K562 (cell line): Measurements from ENCODE around the gene DNAJB14. TPM values are rescaled to one million over a fixed set of nuclear protein-coding genes. Genes with fewer than 3 reads are reported as not detected.

ENCODE experiments used
- ATF3 ChIP-seq, 2 experiments: fragments of 450-650 bp in 1 of 2; sonication (generic) in 1 of 2; formaldehyde crosslinking in 1 of 2; IDR thresholded peaks in 1 of 2; conservative IDR thresholded peaks in 1 of 2; 2 replicates each; pipeline versions ENCODE4 v1.6.1 to v1.8.1; 2016 to 2023; ENCODE audit warnings: mild to moderate bottlenecking in 2 of 2, moderate library complexity in 2 of 2, inconsistent platforms in 1 of 2, missing genetic modification reagents in 1 of 2
- ETV1 ChIP-seq: fragments of 450-650 bp; conservative IDR thresholded peaks from 2 replicates; pipeline ENCODE4 v1.6.1; 2016; ENCODE audit warnings: missing genetic modification characterization, control low read depth, low read depth, missing compliant biosample characterization
- MGA ChIP-seq: fragments of 450-650 bp; IDR thresholded peaks from 2 replicates; pipeline ENCODE4 v1.6.1; 2016; ENCODE audit warnings: mild to moderate bottlenecking, moderate library complexity
- REST ChIP-seq, 2 experiments: fragments of 450-650 bp; formaldehyde crosslinking in 1 of 2; IDR thresholded peaks; 2 replicates each; pipeline versions ENCODE4 v1.4.0 to v1.6.1; 2014 to 2020; ENCODE audit warnings: mild to moderate bottlenecking in 2 of 2, borderline replicate concordance in 1 of 2, low read depth in 1 of 2
- YBX1 ChIP-seq: fragments of 450-650 bp; IDR thresholded peaks from 2 replicates; pipeline ENCODE4 v1.7.1; 2016; ENCODE audit warnings: mild to moderate bottlenecking
- ZNF121 ChIP-seq: sonication (generic); formaldehyde crosslinking; conservative IDR thresholded peaks from 2 replicates; pipeline ENCODE4 v1.8.0; 2022; ENCODE audit warnings: missing genetic modification reagents
- polyA plus RNA-seq, 8 experiments: library from polyadenylated mRNA; depleted of rRNA in 4 of 8; stranded (reverse) in 5 of 8; unstranded in 3 of 8; fragments of >200 nt; fragmentation: Nextera tagmentation in 2 of 8; fragmentation: Illumina TruSeq in 1 of 8; extraction: Ambion mirVana in 2 of 8; extraction: Trizol in 1 of 8; gene quantifications; 2 replicates each; pipeline versions ENCODE4 v1.2.1 to v1.2.3, GENCODE V29; 2011 to 2014; ENCODE audit warnings: inconsistent platforms in 1 of 8, missing spikeins in 1 of 8
- total RNA-seq, 7 experiments: library from RNA; depleted of rRNA in 6 of 7; stranded (reverse); fragments of >200 nt in 6 of 7; fragmentation: Illumina TruSeq in 2 of 7; extraction: Trizol in 2 of 7; gene quantifications; 2 replicates each; pipeline versions ENCODE4 v1.2.1 to v1.2.3, GENCODE V29; 2011 to 2021; ENCODE audit warnings: low replicate concordance in 1 of 7

DNAJB14 gene
- total and polyA plus RNA-seq, 9 of the 15 experiments (the other 6 are each of a cell fraction or from before 2014, with no cell fraction given), result 5.5 to 28.0 (median 12.7) TPM

GRCh38 chr4:99893029-99893428 lies 53.4 kb downstream of the DNAJB14 start (continued):
- TF ChIP-seq MGA (no peak), ZNF121 (peak; percentile 82), ATF3 (IDR thresholded peaks at IDR 0.05) (no peak), ATF3 (CRISPR knock-in tag; conservative IDR thresholded peaks at IDR 0.05) (no peak), ETV1 (tag) (no peak), REST (IDR thresholded peaks at IDR 0.05; ENCODE audit: borderline replicate concordance) (no peak), REST (CRISPR knock-in tag; IDR thresholded peaks at IDR 0.05; ENCODE audit: low read depth) (no peak), YBX1 (no peak)
